Stimulated activated CD8-positive, alpha-beta memory T cell treated with anti-CD3 and anti-CD28 coated beads, Interleukin-12 subunit alpha, Interleukin-12 subunit beta, amount 100 ng/mL, for 24 hours (primary cell): Measurements from ENCODE around the gene CNKSR2.

ENCODE experiments used
- DNase-seq: peaks from one replicate; pipeline ENCODE4 v3.0.0-alpha.2; 2020; ENCODE audit errors: extremely low read depth

The CNKSR2 gene

GRCh38 chrX:21374163-21374993, at the start of gene CNKSR2:
Gene CNKSR2 (plus strand): TSS chrX:21374418. CDS start chrX:21374898, 480 bp downstream.
- no peak for DNase-seq

- DNase-seq, result no peak
Observed at GRCh38 chrX:21354725-21355124, 19.5 kb upstream of the CNKSR2 start.

DNA sequence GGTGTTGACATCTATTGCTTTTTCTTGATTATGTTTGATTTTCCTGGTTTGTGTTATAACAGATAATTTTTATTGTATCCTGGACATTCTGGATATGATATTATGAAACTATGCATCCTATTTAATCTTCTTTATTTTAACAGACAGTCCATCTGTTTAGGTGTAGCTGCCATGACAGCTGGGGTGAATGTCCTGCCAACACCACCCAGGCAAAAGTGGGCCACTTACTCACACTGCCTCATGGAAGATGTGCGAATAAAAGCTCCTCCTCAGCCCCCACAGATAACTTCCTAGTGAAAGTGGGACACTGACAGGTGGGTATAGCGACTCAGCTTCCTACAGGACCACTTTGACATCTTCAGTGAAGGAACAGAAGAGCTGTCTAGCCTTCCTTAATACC, 18.4 kb upstream of the CNKSR2 start:
- no peak for DNase-seq

DNA sequence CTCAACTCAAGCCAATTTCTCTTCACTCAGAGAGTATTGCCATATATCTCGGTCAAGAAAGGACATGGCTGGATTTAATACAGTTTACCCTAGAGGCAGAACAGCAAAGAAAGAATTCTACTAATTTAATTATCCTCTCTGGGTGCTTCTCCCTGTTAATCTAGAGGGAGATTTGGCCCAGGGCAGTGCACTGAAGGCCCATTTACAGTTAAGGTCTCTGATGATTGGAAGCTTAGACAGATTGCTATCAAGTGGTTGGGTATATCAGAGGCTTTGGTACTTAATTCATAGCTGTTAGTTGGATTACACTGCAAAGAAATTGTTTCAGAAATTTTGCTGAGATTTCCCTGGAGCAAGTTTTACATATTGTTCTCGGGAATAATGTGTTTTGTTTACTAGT, 4.6 kb upstream of the CNKSR2 start:
- DNase-seq, result no peak

GRCh38 chrX:21373001-21373400, 1.2 kb upstream of the CNKSR2 start:
- DNase-seq, result no peak

- DNase-seq, result no peak
Observed at GRCh38 chrX:21373637-21374162, 518 bp upstream of the CNKSR2 start.

DNA sequence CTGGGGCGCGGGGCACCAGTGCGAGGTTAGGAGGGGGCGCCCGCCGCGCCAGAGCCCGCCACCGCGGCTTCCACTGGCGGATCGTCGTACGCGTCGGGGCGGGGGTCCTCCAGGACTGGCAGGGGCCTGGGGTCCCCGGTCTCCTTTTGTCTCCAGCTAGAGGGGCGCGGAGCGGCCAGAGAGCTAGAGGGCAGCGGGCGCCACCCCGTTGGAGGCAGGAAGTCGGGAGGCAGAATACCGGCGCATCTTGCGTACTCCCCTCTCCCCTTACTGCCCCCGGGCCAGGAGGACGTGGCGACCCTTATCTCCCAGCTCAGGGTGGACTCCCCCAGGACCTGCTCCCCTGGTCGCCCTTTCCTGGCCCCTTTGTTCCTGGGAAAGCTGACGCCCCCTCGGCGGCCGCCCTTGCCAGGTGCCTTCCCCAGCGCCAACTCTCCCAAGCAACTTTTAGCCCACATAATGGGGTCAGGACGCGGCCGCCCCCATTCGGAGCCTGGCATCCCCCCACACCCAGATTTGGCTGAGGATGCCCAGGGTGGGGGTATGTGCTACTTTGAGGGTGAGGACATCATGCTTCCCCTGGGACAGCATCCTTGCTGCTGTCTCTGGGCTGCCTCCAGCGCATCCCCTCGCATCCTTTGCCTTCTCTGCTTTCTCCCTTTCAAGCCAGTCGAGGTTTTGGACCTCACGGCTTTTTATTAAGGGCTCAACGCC, 933 bp downstream of the CNKSR2 start:
- no peak for DNase-seq

- DNase-seq, result no peak
Observed at GRCh38 chrX:21375708-21376009, 1.4 kb downstream of the CNKSR2 start.

DNA sequence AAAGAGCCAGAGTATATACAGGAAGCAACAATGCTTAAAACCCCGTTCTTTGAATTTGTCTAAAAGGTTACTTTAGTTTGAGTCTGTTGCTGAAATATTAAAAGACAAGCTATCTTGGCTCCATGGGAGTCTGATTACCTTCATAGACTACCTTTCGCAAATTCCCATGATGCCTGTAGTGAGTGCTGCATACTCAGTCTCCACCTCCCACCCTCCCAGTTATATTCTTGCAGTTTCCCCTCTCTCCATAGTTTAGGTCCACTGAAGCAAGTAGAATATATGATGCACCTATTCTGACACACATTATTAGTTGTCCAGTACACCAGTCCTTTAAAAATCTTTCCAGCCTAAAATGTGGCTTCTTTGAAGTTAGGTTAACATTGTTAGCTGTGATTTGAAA, 2.4 kb downstream of the CNKSR2 start:
- no peak for DNase-seq

- DNase-seq, result no peak
Observed at GRCh38 chrX:21379991-21380390, 5.8 kb downstream of the CNKSR2 start.

DNA sequence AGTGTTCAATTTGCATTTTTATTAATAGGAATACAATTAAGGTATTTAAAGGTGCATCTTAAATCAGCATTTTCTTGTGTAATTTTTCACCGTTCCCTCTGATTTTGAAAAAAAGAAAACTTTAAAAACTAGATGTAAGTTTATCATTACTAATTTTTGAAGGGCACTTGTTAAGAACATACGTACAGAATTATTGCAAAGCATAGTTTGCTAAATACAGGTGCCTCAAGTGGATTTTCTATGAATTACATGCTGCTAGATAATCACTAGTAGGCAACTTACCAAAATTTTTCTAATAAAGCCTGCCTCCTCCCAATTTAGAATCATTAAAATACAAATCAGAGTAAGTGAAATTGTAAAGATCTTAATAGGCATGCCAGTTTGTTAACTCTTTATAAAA, 8.5 kb downstream of the CNKSR2 start:
- DNase-seq, result no peak

DNA sequence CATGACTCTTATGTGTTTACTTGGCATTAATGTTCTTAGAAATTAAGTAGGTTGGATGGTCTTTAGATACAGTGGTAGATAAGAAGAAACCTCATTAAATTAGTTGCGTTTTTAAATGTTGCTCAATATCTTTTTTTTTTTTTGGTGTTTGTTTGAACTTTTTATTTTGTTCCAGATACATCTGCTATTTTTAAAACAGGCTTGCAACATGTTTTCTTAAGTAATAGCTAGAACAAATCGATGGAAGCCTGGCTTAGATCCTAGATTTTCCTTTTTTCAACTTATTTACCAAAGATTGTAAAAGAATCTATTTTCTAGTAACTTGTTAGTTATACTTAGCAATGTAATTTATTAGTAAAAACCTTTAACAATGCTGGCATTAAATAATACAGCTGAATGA, 9.3 kb downstream of the CNKSR2 start:
- DNase-seq, result no peak

- no peak for DNase-seq
Observed at GRCh38 chrX:21384178-21384577, 10.0 kb downstream of the CNKSR2 start.

DNA sequence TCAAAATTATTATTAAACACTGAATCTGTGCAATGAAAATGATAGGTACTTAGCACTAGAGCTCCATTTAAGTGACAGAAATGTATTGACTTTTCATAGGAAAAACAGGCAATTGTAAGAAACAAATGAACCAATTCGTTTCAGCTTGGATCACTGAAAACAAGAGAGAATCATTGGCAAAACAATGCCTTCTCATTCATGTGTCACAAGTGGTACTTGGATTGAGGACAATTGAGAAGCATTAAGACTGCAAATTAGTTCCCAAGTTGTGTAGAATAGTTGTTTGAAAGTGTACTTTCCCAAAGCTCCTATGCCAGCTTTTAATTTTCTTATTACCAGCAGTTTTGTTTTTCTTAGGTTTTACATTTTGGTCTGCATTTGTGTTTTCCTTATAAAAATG, 20.6 kb downstream of the CNKSR2 start:
- no peak for DNase-seq

DNA sequence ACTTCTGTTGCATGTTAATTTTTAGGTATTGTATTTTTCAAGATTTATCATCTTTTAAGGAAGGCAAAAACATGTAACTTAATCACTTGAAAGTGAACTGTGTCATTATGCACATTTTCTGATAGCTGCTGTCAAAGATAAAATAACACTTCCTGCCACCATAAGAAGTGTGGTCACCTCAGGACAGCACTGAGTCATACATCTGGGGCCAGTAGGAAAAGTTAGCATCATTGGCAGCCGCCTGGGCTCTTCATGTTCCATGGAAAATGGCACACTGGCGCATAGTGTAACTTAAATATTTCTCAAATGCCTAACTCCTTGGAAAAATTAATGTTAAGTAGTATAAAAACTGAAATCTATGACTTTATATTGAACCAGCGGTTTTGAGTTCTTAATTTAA, 24.2 kb downstream of the CNKSR2 start:
- no peak for DNase-seq

GRCh38 chrX:21400408-21401121, 26.3 kb downstream of the CNKSR2 start:
- DNase-seq, result no peak

DNA sequence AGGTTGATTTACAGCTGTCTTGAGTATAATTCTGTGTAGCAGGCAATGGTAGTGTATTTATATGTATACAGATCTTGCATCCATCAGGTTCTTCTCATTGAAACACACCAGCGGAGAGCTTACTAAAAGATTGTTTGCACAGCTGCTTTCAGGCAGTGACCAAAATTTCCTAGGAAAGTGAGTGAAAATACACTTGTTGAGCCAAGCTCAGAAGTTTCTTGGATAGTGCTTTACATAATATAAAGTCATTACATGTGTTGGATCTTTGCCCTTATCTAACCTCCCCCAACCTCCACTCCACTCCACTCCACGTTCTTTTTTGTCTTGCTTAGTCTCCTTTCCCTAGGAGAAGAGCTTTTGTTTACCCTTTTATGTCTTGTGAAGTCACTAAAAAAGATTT, 34.1 kb downstream of the CNKSR2 start:
- no peak for DNase-seq

DNA sequence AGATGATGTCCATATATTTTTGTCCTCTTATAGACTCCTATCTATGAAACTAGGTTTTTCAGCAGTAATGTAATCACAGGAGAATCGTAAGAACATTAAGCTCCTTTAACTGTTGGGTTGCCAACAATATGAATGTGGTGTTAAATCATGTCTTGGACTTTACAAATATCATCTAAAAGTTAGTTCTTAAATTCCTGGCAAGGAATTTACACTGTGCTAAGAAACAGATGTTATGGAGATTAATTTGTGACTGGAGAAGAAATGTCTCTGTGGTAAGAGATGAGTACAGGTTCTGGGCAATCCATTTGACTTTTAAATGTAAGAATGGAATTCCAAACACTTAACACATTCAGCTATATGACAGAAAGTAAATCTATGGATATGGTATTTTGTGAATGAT, 34.6 kb downstream of the CNKSR2 start:
- no peak for DNase-seq

DNA sequence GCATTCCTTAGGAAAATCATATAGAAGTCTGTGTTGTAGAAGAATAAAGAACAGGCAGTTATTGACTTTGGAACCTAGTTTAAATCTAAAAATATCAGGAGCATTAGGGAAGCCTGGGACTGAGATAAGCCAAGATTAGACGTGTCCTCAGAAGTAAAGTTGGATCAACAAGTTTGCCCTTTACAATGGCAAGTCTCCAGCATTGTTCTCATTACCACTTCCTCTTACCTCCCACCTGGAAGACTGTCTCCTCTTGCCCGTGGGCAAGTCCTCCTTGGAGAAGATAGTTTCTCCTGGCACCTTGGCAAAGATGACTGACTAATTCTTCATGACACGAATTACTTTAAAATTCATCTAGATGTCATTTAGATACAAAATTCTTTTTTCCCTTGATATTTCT, 37.8 kb downstream of the CNKSR2 start:
- no peak for DNase-seq

DNA sequence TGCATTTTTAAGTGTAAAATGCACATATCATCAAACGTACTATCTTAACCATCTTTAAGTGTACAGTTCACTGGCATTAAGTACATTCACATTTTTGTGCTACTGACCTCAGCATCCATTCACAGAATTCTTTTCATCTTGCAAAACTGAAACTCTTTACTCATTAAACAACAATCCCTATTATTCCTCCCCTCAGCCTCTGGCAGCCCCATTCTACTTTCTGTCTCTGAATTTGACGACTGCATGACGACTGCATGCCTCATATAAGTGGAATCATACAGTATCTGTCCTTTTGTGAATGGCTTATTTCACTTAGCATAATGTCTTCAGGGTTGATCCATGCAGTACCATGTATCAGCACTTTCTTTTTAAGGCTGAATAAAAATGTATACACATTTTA, 38.7 kb downstream of the CNKSR2 start:
- DNase-seq, result no peak

- no peak for DNase-seq
Observed at GRCh38 chrX:21427086-21427485, 52.9 kb downstream of the CNKSR2 start.

DNA sequence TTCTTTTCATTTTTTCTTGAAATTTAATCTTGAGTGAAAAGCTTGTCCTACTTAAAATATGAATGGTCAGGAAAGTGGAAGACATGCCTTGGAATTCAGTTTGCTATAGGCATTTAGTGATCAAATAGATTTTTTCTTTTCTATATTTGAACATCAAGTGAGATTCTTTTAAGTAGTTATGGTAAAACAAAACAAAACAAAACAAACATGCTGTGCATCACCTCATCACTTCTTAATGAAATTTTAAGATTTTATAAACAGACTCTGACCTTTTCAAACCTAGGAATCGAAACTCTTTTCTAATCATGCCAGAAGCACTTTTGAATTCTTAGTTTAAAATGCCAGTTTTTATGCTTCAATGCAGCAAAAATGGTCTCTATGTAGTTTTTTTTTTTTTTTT, 62.8 kb downstream of the CNKSR2 start:
- DNase-seq, result no peak

GRCh38 chrX:21438792-21439191, 64.6 kb downstream of the CNKSR2 start:
- no peak for DNase-seq
